NT2/D1 (cell line): ENCODE results near the gene CD2BP2.

Experiments used
- SUZ12 ChIP-seq: IDR thresholded peaks from 2 replicates; pipeline ENCODE4 v1.6.1; 2011; ENCODE audit not compliant: insufficient read length, insufficient read depth; ENCODE audit errors: extremely low read depth
- YY1 ChIP-seq: IDR thresholded peaks from 2 replicates; pipeline ENCODE4 v1.6.1; 2011; ENCODE audit not compliant: insufficient read length, insufficient read depth

DNA sequence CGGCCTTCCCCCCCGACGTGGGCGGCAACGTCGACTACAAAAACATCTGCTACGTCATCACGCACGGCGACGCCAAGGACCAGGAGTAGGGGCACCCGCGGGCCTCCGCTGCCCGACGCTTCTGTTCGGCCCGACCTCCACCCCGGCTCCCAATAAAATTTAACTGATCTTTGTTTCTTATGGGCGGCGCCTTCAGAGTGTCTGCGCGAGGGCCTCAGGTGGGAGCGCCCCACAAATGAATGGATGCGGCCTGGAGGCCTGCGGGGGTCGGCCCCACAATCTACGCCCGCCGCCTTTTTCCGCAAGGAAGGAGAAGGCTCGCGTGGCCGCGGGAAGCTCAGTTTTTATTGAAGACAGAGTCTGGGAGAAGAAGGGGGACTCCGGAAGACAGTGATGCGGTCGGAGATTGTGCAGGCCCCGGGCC lies 22.7 kb upstream of the CD2BP2 start:
- TF ChIP-seq SUZ12 (no peak), YY1 (no peak)
